ENCODE measurements around the gene MRTFA.

- TF ChIP-seq CTCF (IDR thresholded peaks at IDR 0.05) (no peak), POLR2A (IDR thresholded peaks at IDR 0.05) (no peak), POLR2AphosphoS5 (IDR thresholded peaks at IDR 0.05) (no peak)
Measured at GRCh38 chr22:40361100-40361499, 275.4 kb downstream of the MRTFA start.

Measured in prostate gland (tissue), 2 donors.